Measurements from ENCODE around the gene TCF12. TPM values are rescaled to one million over a fixed set of nuclear protein-coding genes. Genes with fewer than 3 reads are reported as not detected.

Gene TCF12
- total RNA-seq, 1 donor from 2014 or later = 194 TPM

GRCh38 chr15:57324944-57325679 lies 406.7 kb downstream of the TCF12 start:
- TF ChIP-seq, protein P1, sequence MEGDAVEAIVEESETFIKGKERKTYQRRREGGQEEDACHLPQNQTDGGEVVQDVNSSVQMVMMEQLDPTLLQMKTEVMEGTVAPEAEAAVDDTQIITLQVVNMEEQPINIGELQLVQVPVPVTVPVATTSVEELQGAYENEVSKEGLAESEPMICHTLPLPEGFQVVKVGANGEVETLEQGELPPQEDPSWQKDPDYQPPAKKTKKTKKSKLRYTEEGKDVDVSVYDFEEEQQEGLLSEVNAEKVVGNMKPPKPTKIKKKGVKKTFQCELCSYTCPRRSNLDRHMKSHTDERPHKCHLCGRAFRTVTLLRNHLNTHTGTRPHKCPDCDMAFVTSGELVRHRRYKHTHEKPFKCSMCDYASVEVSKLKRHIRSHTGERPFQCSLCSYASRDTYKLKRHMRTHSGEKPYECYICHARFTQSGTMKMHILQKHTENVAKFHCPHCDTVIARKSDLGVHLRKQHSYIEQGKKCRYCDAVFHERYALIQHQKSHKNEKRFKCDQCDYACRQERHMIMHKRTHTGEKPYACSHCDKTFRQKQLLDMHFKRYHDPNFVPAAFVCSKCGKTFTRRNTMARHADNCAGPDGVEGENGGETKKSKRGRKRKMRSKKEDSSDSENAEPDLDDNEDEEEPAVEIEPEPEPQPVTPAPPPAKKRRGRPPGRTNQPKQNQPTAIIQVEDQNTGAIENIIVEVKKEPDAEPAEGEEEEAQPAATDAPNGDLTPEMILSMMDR (IDR thresholded peaks at IDR 0.05; ENCODE audit: unreplicated experiment) = no peak
- no peak for DNase-seq (ENCODE audit: low spot score in 2 of 2, unreplicated experiment in 2 of 2)
- H3K27me3 Mint-ChIP-seq (ENCODE audit: low read depth) = peaks cover 4% of the 10 kb centered on the region
- no peaks in the 10 kb centered on the region for H3K9me3 Mint-ChIP-seq
- peaks cover 33% of the 10 kb centered on the region for H3K4me1 Mint-ChIP-seq
- H3K4me3 Mint-ChIP-seq = no peak overlapping the region
- H3K36me3 Mint-ChIP-seq = no peaks in the 10 kb centered on the region
- no peak overlapping the region for H3K27ac Mint-ChIP-seq

- no peaks in the 10 kb centered on the region for H3K9me3 Mint-ChIP-seq
- H3K27me3 Mint-ChIP-seq (ENCODE audit: low read depth) = peaks cover 4% of the 10 kb centered on the region
- peaks cover 31% of the 10 kb centered on the region for H3K4me1 Mint-ChIP-seq
- TF ChIP-seq, protein P1 (IDR thresholded peaks at IDR 0.05; ENCODE audit: unreplicated experiment) = no peak
- no peak overlapping the region for H3K4me3 Mint-ChIP-seq
- H3K36me3 Mint-ChIP-seq = no peaks in the 10 kb centered on the region
- no peak for DNase-seq (ENCODE audit: low spot score in 2 of 2, unreplicated experiment in 2 of 2)
- no peak overlapping the region for H3K27ac Mint-ChIP-seq
These were observed 407.8 kb downstream of the TCF12 start for GRCh38 chr15:57326196-57326595.

GRCh38 chr15:57327985-57328471 lies 409.6 kb downstream of the TCF12 start:
- Mint-ChIP-seq H3K36me3 (no peaks in the 10 kb centered on the region), H3K4me3 (no peak overlapping the region), H3K27me3 (ENCODE audit: low read depth) (peaks cover 4% of the 10 kb centered on the region), H3K9me3 (no peaks in the 10 kb centered on the region), H3K27ac (no peak overlapping the region), H3K4me1 (peaks cover 34% of the 10 kb centered on the region)
- DNase-seq (ENCODE audit: low spot score in 2 of 2, unreplicated experiment in 2 of 2) = no peak
- TF ChIP-seq, protein P1 (IDR thresholded peaks at IDR 0.05; ENCODE audit: unreplicated experiment) = no peak

GRCh38 chr15:57328479-57328878 lies 410.0 kb downstream of the TCF12 start:
- H3K36me3 Mint-ChIP-seq = no peaks in the 10 kb centered on the region
- H3K4me1 Mint-ChIP-seq = peaks cover 32% of the 10 kb centered on the region
- H3K27me3 Mint-ChIP-seq (ENCODE audit: low read depth) = peaks cover 4% of the 10 kb centered on the region
- DNase-seq (ENCODE audit: low spot score in 2 of 2, unreplicated experiment in 2 of 2) = no peak
- no peak overlapping the region for H3K27ac Mint-ChIP-seq
- TF ChIP-seq, protein P1 (IDR thresholded peaks at IDR 0.05; ENCODE audit: unreplicated experiment) = no peak
- H3K4me3 Mint-ChIP-seq = no peak overlapping the region
- no peaks in the 10 kb centered on the region for H3K9me3 Mint-ChIP-seq

GRCh38 chr15:57328897-57329296 lies 410.5 kb downstream of the TCF12 start:
- no peak overlapping the region for H3K4me3 Mint-ChIP-seq
- H3K27me3 Mint-ChIP-seq (ENCODE audit: low read depth) = peaks cover 4% of the 10 kb centered on the region
- no peak for DNase-seq (ENCODE audit: low spot score in 2 of 2, unreplicated experiment in 2 of 2)
- H3K9me3 Mint-ChIP-seq = no peaks in the 10 kb centered on the region
- peaks cover 29% of the 10 kb centered on the region for H3K4me1 Mint-ChIP-seq
- TF ChIP-seq, protein P1 (IDR thresholded peaks at IDR 0.05; ENCODE audit: unreplicated experiment) = no peak
- H3K27ac Mint-ChIP-seq = no peak overlapping the region
- no peaks in the 10 kb centered on the region for H3K36me3 Mint-ChIP-seq

Data from mesothelial cell of epicardium (in vitro differentiated cells).